Measurements from ENCODE around the gene KBTBD12. TPM values are rescaled to one million over a fixed set of nuclear protein-coding genes. Genes with fewer than 3 reads are reported as not detected.
"Not testable (repeated sequence)": the region's sequence is repeated elsewhere in the genome, so short reads cannot be mapped to it uniquely, and the experiment has no call there.

KBTBD12 gene
- total RNA-seq, 1 experiment from 2014 or later = not detected

DNA sequence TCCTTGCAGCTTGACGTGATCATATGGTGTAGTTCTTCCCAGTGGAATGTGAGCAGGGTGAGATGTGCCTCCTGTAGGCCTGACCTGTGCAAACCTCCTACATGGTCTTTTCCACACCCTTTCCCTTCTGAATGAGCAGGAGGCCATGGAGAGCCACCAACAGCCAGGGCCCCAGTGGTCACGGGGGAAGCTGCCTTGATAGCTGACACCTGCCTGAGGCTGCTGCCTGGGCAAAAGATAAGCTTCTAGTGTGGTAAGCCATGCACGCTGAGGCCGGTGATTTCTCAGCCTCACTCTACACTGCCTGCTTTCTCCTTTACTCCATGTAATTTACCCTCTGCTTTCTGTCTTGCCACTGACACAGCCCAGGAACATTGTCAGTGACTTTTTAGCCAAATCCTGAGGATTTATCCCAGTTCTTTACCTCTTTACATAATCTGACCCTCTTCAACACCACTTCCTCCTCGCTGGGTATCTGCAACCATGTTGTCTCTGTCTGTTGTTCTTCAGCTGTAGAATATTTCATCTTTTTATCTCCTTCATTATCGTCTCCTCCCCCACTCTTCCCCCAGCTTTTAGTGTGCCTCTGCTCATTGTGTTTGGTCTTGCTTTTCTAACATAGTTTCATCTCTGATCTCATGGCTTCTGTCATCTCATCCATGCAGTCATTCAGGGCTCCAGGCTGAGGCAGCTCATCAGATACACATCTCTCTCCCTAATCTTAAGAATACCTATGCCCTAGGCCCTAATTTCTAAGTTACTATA, 11.2 kb upstream of the KBTBD12 start:
- DNase-seq (ENCODE audit: low read depth) = no peak

DNA sequence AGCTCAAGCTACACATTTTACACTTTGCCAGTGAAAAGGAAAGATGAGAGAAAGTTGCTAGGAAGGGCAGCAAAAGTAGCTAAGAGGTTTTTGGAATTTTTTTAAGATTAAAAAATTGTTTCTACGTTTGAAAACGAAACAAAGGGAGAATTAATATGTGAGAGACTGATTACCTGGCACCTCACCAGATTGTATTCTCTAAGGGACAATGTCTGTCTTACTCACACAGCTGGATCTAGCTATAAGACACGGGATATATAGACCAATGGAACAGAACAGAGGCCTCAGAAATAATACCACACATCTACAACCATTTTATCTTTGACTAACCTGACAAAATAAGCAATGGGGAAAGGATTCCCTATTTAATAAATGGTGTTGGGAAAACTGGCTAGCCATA, 9.5 kb upstream of the KBTBD12 start:
- DNase-seq (ENCODE audit: low read depth) = no peak

DNA sequence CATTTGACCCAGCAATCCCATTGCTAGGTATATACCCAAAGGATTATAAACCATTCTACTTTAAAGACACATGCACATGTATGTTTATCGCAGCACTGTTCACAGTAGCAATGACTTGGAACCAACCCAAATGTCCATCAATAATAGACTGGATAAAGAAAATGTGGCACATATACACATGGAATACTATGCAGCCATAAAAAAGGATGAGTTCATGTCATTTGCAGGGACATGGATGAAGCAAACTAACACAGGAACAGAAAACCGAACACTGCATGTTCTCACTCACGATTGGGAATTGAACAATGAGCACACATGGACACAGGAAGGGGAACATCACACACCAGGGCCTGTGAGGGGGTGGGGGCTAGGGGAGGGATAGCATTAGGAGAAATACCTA, 8.4 kb upstream of the KBTBD12 start:
- not testable (repeated sequence) for DNase-seq (ENCODE audit: low read depth)

DNA sequence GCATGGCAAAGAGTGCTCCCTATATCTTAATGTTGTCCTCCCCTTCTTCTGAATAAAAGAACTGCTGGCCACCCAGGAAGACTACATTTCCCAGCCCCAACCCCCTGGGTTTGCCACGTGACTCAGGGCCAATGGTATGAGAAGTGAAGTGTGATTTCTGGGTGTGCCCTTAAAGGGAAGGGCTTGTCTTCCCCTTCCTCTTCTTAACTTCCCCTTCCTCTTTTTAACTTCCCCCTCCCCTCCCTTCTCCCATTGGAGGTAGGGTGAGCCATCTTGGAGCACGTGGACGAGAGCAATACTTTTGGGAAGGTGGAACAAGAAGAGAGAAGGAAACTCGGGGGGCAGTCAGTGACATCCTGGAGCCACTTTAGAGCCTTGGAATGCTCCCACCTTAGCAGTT, 6.8 kb upstream of the KBTBD12 start:
- peak; percentile 23 for DNase-seq (ENCODE audit: low read depth)

DNA sequence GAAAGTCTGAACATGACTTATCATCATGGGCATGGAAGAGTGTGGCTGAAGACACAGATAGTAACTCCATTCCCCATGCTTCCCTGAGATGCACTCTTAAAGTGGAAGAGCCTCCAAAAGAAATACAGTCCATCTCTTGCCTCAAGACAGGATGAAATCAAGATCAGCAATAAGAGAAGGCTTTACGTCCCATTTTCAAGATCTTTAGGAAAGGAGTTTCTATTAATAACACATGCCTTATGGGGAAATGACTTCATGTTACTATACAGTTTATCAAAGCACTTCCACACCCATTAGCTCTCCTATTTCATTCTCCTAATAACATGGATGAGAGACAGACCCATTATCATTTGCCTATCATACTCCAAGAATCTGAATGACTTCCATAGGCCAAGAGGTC, 6.1 kb upstream of the KBTBD12 start:
- no peak for DNase-seq (ENCODE audit: low read depth)

DNA sequence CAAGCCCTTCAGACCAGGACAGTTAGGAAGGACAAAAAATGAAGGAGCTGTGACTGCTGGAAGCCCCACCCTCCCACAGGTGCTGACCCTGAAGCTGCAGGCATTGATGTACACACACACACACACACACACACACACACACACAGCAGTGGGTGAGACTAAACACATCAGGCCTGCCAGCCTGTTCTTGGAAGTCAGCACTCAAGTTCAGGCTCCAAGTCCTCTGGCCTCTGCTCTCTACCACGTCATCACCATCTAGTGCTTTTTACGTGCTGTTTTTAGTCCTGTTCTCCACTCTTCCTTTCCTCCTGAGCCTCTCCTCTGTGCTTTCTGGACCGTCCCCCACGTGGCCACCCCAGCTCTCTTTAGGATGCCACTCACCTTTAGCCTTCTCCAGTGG, 5.4 kb upstream of the KBTBD12 start:
- DNase-seq (ENCODE audit: low read depth) = no peak

DNA sequence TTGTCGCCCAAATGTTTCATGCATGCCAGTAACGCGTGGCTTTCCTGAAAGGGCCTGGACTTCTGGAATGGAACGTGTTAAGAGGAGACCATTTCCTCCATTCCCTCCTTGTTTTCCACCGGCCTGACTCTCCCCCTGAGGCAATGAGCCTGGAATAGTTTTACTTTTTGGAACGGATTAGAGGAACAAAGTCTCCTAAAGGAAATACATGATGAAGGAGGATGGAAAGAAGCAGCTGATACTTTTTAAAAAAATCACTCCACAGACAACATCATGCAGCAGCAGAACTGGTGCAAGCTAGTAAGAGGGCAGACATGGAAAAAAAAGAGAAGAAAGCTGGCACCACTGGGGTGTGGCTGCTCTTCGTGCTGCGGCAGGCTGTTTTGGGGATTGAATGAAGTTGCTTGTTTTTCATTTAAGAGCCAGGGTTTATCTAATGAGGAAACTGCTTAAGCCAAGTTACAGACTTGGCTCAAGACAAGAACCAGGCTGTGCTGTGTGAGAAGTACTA, 3.6 kb upstream of the KBTBD12 start:
- no peak for DNase-seq (ENCODE audit: low read depth)

DNA sequence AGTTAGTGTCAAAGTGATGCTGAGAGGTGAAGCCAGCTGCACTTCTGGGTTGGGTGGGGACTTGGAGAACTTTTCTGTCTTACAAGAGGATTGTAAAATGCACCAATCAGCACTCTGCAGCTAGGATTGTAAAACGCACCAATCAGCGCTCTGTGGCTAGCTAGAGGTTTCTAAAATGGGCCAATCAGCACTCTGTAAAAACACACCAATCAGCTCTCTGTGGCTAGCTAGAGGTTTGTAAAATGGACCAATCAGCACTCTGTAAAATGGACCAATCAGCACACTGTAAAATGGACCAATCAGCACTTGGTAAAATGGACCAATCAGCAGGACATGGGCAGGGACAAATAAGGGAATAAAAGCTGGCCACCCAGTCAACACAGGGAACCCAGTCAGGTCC, 1.2 kb upstream of the KBTBD12 start:
- not testable (repeated sequence) for DNase-seq (ENCODE audit: low read depth)

DNA sequence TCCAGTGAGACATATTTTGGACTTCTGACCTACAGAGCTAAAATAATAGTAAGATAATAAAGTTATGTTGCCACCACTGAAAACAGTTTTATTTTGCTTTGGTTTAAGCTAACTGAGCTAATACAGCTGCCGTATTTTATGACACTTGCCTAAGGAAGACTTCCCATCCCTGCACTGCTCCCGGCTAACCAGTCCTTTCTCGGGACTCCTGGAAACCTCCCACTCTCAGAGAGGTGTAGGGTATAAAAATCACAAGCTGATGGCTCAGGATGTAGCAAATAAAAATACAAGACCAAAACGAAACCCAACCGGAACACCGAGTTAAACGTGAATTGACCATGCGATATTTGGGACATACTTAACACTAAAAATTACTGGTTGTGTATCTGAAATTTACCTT, 448 bp upstream of the KBTBD12 start:
- DNase-seq (ENCODE audit: low read depth) = no peak

DNA sequence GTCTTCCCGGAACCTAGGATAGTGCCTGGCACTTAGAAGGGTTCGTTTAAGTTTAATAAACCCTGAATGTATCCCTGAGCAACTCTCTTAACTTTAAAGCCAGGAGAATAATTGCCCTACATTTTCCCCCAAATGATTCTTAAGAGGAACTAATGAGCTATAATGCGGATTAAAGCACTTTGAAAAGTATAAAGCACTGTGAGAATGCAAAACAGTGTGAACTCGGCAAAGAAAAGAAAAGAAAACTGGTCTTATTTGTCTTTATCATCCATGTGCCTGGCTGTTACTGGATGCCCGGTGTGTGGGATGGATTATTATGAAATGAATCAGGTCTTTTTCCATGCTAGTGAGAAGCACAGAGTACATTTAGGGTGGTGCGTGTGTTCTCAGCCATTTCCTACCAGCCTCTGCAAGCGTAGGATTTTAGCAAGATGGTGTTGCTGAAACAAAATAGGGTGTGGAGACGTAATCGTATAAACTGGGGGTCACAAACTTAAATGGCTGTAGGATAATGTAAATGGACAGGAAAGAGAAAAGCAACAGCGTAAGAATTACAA, 983 bp downstream of the KBTBD12 start:
- DNase-seq (ENCODE audit: low read depth) = no peak

DNA sequence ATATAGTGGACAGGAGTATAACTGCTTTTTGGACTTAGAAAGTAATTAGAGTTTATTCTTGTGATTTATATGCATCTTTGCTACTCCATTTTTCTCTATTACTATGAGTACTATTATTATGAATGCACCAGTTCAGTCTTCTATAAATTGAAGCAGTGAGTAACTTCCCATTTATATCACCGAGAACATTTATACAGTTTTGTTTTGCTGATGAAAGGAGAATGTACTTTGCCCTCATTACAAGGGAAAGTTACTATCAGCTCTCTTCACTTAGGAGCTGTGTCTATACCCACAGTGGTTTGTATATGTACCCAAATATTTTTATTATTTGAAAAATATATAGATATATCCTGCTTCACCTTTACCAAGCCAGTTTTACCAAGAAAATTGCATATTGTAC, 5.7 kb downstream of the KBTBD12 start:
- DNase-seq (ENCODE audit: low read depth) = no peak

DNA sequence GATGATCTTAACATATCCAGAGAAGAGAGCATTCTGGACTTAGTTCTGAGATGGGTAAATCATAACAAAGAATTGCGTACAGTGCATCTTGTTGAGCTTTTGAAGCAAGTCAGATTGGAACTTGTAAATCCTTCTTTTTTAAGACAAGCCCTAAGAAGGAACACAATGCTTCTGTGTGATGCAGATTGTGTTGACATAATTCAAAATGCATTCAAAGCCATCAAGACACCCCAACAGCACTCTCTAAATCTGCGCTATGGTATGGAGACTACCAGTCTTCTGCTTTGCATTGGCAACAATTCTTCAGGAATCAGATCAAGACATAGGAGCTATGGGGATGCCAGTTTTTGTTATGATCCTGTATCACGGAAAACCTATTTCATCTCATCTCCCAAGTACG, 8.6 kb downstream of the KBTBD12 start:
- DNase-seq (ENCODE audit: low read depth) = no peak

DNA sequence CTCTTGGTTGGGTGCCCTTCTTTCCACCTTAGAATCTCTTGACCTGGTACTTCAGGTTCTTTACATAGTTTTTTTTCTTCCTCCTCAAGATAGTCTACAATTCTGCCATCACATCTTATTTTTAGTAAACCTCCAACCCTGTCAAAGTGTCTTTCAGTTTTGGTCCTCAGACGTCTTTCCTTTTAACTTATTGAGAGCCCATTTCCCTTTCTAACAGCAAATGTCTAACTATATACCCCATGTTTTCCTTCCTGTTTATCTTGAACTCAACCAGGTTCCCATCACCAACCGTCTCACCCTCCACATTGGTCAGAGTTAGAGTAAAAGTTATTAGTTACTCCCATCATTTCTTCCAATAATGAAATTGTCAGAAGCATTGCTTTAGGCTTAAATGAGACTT, 10.4 kb downstream of the KBTBD12 start:
- DNase-seq (ENCODE audit: low read depth) = no peak

DNA sequence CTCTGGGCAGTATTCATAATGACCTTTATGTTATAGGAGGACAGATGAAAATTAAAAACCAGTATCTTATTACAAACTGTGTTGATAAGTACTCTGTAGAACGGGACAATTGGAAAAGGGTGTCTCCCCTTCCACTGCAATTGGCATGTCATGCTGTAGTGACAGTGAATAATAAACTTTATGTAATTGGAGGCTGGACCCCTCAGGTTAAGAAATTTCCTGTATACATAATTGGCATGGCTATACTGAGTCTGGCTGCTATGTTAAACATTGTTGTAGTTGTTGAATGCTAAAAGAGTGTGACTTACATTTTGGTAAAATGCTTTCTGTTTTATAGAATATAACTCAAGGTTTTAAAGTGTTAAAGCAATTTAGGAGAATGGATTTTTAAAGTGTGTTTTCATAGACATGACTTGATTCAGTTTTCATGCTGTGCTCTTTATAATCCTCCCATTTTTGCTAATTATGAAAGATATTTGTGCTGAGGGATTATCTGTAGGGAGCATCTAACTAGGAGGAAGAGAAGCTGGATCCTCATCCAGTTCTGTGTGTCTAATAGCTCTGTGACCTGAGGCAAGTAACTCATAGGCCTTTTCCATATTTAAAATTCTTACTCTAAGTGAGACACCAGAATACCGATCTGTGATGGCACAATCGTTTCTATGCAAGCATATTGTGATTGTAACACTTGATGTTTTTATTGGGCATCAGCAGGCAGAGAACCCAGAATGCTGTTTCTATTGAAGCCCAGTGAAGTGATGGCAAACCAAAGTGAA, 13.0 kb downstream of the KBTBD12 start:
- no peak for DNase-seq (ENCODE audit: low read depth)

DNA sequence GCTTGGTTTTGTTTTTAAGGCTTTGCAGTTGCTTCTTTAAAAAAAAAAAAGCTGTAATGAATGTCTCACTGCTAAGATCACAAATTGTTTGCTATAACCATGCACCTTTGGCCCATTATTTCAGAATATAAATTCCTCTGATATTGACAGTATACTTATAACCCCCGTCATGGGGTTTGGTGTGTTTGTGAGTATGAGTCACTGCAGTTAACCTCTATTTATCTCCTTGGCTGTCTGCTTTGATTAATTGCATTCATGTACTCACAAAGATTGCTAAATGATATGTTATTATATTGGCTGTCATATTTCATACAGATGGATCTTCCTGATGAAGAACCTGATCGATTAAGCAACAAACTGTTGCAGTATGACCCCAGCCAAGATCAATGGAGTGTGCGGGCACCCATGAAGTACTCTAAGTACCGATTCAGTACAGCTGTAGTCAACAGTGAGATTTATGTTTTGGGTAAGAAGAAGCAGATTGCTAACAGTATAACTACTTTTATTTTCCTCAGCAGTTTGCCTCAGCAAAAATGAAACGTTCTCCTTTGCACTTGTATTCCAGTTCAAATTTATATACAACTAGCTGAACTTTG, 14.9 kb downstream of the KBTBD12 start:
- no peak for DNase-seq (ENCODE audit: low read depth)

DNA sequence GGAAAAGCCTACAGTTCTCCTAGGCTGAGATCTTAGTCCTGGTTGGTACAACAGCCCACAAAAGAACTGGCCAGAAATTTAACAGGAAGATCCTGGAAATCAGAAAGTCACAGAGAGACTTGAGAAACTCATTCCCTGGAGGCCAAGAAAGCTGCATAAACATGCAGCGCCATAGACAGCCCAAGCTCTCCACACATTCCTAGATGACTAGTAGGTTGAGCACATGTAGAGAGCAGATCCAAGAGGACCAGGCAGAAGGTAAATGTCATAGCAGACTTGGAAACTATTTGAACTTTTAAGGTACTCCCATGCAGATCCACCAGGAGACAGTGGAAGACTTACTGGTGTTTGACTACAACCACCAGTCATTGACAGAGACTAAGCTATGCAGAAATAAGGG, 18.4 kb downstream of the KBTBD12 start:
- no peak for DNase-seq (ENCODE audit: low read depth)

DNA sequence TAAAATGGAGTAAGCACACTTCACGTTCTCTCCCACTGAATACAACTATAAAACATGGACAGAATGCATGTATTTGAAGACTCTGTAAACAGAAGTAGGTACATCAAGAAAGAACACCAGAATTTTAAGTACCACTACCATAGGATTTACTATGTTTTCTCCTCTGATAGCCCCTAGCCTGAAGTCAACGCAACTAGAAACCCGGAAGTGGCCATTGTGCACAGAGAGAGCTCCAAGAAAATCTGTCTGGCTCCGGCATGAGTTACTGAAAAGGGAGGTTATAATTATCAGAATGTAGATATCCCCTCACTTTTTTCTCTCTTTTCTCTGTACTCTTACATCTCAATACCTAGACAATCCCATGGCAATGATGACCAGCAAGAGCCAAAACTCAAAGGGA, 23.8 kb downstream of the KBTBD12 start:
- no peak for DNase-seq (ENCODE audit: low read depth)

DNA sequence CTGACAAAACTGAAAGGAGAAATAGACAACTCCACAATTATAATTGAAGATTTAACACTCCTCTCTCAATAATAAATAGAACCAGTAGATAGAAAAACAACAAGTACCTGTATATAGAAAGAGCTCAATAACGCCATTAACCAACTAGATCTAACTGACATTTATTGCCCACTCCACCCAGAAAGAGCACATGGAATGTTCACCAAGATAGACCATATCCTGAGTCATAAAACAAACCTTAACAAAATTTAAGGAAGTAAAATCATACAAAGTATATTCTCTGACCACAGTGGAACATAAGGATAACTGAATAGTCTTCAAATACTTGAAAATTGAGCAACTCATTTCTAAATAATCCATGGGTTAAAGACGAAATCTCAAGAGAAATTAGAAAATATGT, 25.1 kb downstream of the KBTBD12 start:
- DNase-seq (ENCODE audit: low read depth) = peak; percentile 37

DNA sequence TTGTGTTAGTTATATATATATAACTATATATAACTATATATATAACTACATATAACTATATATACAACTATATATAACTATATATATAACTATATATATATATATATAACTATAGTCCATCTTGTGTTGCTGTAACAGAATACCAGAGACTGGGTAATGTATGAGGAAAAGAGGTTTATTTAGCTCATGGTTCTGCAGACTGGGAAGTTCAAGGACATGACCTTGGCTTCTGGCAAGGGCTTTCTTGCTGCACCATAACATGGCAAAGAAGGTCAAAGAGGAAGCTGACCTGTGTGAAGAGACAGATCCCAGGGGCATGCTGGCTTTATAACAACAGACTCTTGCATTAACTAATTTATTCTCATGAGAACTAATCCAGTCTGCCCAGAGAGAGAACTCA, 27.6 kb downstream of the KBTBD12 start:
- DNase-seq (ENCODE audit: low read depth) = no peak

DNA sequence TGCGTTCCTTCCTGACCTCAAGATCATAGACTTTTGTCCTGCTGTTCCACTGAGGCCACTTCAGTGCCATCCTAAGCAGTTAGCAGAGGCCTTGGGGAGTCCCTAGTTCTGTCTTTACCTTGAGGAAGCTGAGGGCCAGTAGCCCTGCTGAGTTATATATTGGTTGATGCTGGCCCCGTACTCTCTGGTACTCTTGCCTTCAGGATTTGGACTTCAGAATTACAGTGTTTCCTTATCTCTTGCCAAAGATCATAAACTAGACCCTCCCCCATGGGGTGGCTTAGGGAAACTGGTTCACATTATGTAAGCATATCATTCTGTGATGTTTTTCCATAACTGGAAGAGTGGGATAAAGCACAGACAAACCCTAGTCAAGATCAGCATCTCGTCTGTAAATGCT, 33.2 kb downstream of the KBTBD12 start:
- no peak for DNase-seq (ENCODE audit: low read depth)

DNA sequence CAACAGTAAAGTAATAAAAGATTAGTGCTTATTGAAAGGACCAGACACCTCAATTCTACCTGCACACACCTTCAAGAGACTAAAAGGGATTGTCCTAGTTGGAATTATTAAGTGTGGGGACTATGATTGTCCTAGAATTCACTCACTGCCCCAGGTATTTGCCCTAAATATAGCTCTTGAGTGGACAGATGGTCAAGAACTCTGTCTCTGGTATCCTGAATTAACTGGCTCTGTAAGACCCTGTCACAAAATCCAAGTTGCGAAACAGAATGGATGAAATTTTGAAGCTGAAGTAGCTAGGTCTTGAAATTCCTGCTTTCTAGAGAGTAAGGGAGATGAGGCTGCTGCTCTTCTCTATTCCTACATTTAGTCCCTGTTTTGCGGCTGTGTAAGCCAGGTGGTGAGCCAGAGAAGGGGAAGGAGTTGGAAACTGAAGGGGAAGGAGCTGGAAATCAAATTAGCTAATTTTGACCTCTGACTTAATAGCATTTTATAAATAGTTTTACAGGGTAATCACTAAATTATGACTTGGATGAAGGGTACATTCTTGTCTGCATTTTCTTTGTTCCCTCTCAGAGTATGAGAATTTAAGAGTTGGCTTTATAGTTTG, 34.5 kb downstream of the KBTBD12 start:
- DNase-seq (ENCODE audit: low read depth) = no peak

DNA sequence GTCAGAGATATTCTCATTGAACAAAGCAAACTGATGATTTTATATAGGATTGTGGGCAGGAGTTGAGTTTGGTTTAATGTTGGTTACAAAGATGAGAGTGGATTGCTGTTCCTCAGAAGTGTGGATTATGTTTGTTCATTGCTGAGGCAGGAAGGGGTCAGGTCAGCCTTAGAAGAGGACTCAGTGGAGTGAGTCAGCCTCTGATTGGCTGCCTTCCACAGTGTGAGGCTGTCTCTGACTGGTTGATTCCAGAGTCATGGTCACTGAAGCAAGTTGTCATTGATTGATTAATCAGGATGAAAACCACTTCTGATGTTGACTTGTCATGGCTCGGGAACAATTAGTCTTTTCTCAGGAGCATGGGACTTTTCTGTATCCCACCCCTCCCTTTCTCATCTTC, 36.2 kb downstream of the KBTBD12 start:
- DNase-seq (ENCODE audit: low read depth) = peak; percentile 58
